Right lobe of liver (tissue), 6 donors: ENCODE measurements around the gene GIT2. TPM values are rescaled to one million over a fixed set of nuclear protein-coding genes. Genes with fewer than 3 reads are reported as not detected.
"Not testable (repeated sequence)": the region's sequence is repeated elsewhere in the genome, so short reads cannot be mapped to it uniquely, and the experiment has no call there.

Source experiments
- ATAC-seq, 4 donors: fragments of 200-7000 bp; cut with Tn5 transposase; one replicate each; pipeline ENCODE4 v1.9.1; 2020; ENCODE audit warnings: mild to moderate bottlenecking in 4 of 4, moderate library complexity in 4 of 4
- DNase-seq, 3 donors: peaks; one replicate each; pipeline ENCODE4 v3.0.0-alpha.2; 2020
- H3K27ac ChIP-seq, 3 donors: fragments of 200-600 bp; one replicate each; pipeline ENCODE4 v1.8.0; 2022
- H3K27me3 ChIP-seq, 2 donors: fragments of 200-600 bp; one replicate each; pipeline ENCODE4 v1.8.0; 2022
- H3K36me3 ChIP-seq, 4 donors: fragments of 200-600 bp; sonication (generic) in 1 of 4; one replicate each; pipeline versions ENCODE4 v1.5.1 to v1.8.0; 2017 to 2022; ENCODE audit warnings: control low read depth in 1 of 4
- H3K4me1 ChIP-seq, 4 donors: fragments of 200-600 bp; sonication (generic) in 1 of 4; one replicate each; pipeline versions ENCODE4 v1.5.1 to v1.8.0; 2017 to 2022; ENCODE audit warnings: control low read depth in 1 of 4
- H3K4me3 ChIP-seq, 3 donors: fragments of 200-600 bp; one replicate each; pipeline ENCODE4 v1.8.0; 2022
- H3K9me3 ChIP-seq, 4 donors: fragments of 200-600 bp; sonication (generic) in 1 of 4; one replicate each; pipeline versions ENCODE4 v1.5.1 to v1.8.0; 2017 to 2022; ENCODE audit warnings: control low read depth in 1 of 4
- CTCF ChIP-seq, 4 donors: fragments of 200-600 bp in 3 of 4; fragments of 450-650 bp in 1 of 4; IDR thresholded peaks; one replicate each; pipeline versions ENCODE4 v1.5.1 to v1.8.0; 2016 to 2022; ENCODE audit warnings: antibody characterized with exemption in 4 of 4, mild to moderate bottlenecking in 2 of 4
- POLR2A ChIP-seq: fragments of 450-650 bp; IDR thresholded peaks from one replicate; pipeline ENCODE4 v1.6.1; 2017; ENCODE audit warnings: antibody characterized with exemption, mild to moderate bottlenecking
- WGBS: methylation state at CpG from one replicate; pipeline ENCODE4 v1.1.6; 2018; ENCODE audit warnings: low coverage, low lambda C conversion rate; ENCODE audit not compliant: insufficient coverage; ENCODE audit errors: missing lambda C conversion rate; 5-methylcytosine and 5-hydroxymethylcytosine counted together
- intact Hi-C, 2 donors: fragments of 100-400 bp; cut with DNase I; formaldehyde crosslinking; loops; one replicate each; pipeline versions ENCODE4 v1.11.2 to v1.14.1; 2022
- total RNA-seq, 6 experiments: library from RNA; depleted of rRNA in 2 of 6; stranded (reverse); fragments of >200 nt in 2 of 6; fragmentation: NEBNext Ultra II Directional in 3 of 6; extraction: Animal tissue kit (Norgen Biotek cat#: 25700) in 3 of 6; gene quantifications; one replicate each; pipeline versions ENCODE4 v1.1.0 to v1.2.4, GENCODE V29; 2016 to 2023
- donor health status: DM: no; HTN: yes; CAD: no.
- donor health status: DM: no; HTN: no; CAD: no.
- donor health status: DM: no; HTN: no; CAD: no.
- donor health status: DM: no; HTN: yes; CAD: no.
- donor health status: DM: no; HTN: yes; CAD: no.

GIT2 gene
- total RNA-seq, 6 experiments from 2014 or later = 13.3 to 24.8 (median 16.8) TPM

GRCh38 chr12:109931143-109931542 lies 65.0 kb downstream of the GIT2 start:
- H3K27ac ChIP-seq = no peak overlapping the region
- no peak for ATAC-seq

GRCh38 chr12:109930028-109930800 lies 66.0 kb downstream of the GIT2 start:
- H3K4me3 ChIP-seq = no peak overlapping the region
- H3K9me3 ChIP-seq = no peaks in the 10 kb centered on the region
- ATAC-seq (no peak), DNase-seq (no peak)
- TF ChIP-seq CTCF (IDR thresholded peaks at IDR 0.05) = no peak
- TF ChIP-seq POLR2A = no peak
- H3K27ac ChIP-seq = no peak overlapping the region
- no peaks in the 10 kb centered on the region for H3K27me3 ChIP-seq
- 59% methylated on average over 9 of the region's 16 CpGs for WGBS
- H3K4me1 ChIP-seq = no peaks in the 10 kb centered on the region
- intact Hi-C loops = no loop called here
- peaks cover 8 to 48% (median 22%) of the 10 kb centered on the region in 4 donors for H3K36me3 ChIP-seq

More at GRCh38 chr12:109931143-109931542, 65.0 kb downstream of the GIT2 start:
- TF ChIP-seq POLR2A = no peak
- TF ChIP-seq CTCF (IDR thresholded peaks at IDR 0.05) = no peak
- intact Hi-C loops = no loop called here
- peaks cover 8 to 55% (median 22%) of the 10 kb centered on the region in 4 donors for H3K36me3 ChIP-seq
- no peak overlapping the region for H3K4me3 ChIP-seq
- peak in 1 of 3 donors; percentile 39 for DNase-seq
- no peaks in the 10 kb centered on the region for H3K9me3 ChIP-seq
- no peaks in the 10 kb centered on the region for H3K4me1 ChIP-seq
- 100% methylated on average over 2 of the region's 5 CpGs for WGBS
- H3K27me3 ChIP-seq = no peaks in the 10 kb centered on the region

DNA sequence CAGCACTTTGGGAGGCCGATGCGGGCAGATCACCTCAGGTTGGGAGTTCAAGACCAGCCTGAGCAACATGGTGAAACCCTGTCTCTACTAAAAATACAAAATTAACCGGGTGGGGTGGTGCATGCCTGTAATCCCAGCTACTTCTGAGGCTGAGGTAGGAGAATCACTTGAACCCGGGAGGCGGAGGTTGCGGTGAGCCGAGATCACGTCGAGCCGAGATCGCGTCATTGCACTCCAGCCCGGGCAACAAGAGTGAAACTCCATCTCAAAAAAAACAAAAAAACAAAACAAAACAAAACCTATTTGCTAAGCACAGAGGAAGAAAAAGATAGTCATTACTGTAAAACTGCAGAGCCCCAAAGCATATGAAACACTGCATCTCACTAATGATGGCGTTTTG lies 66.8 kb downstream of the GIT2 start:
- intact Hi-C loops = not testable (repeated sequence)

GRCh38 chr12:109928058-109928656 lies 68.0 kb downstream of the GIT2 start:
- H3K27ac ChIP-seq = no peak overlapping the region
- peaks cover 8 to 30% (median 17%) of the 10 kb centered on the region in 4 donors for H3K36me3 ChIP-seq
- H3K4me1 ChIP-seq = no peaks in the 10 kb centered on the region
- DNase-seq (no peak), ATAC-seq (no peak)
- TF ChIP-seq POLR2A (no peak), CTCF (IDR thresholded peaks at IDR 0.05) (no peak)
- no peak overlapping the region for H3K4me3 ChIP-seq
- intact Hi-C loops = no loop called here
- no peaks in the 10 kb centered on the region for H3K9me3 ChIP-seq
- 68% methylated on average over 6 of the region's 12 CpGs for WGBS
- no peaks in the 10 kb centered on the region for H3K27me3 ChIP-seq

More for the DNA sequence above, 66.8 kb downstream of the GIT2 start:
- not testable (repeated sequence) for H3K27ac ChIP-seq, H3K27me3 ChIP-seq, H3K9me3 ChIP-seq, H3K4me1 ChIP-seq, DNase-seq, H3K4me3 ChIP-seq, ATAC-seq
- peaks cover 8 to 42% (median 22%) of the 10 kb centered on the region in 4 donors for H3K36me3 ChIP-seq
- WGBS = 92% methylated on average over 13 of the region's 14 CpGs

DNA sequence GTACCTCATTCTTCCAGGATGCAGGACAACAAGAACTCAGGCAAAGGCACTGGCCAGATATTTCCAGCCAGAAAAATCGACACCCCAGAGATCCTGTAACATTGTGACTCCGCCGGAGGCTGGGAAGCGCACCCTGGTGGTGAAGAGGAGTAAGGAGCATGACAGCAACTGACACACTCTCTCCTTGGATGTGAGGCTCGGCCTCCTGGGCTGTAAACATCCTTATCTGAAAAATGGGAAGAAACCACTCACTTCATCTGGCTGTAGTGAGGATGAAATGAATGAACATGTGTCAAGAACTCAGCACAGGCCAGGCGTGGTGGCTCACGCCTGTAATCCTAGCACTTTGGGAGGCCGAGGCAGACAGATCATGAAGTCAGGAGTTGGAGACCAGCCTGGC lies 68.5 kb downstream of the GIT2 start:
- H3K9me3 ChIP-seq = no peaks in the 10 kb centered on the region
- intact Hi-C loops = no loop called here
- TF ChIP-seq CTCF (IDR thresholded peaks at IDR 0.05) (peak; percentile 55 to 66 (median 60)), POLR2A (no peak)
- H3K4me3 ChIP-seq = no peak overlapping the region
- DNase-seq (no peak), ATAC-seq (peak; percentile 78 to 82 (median 78))
- no peak overlapping the region for H3K27ac ChIP-seq
- no peaks in the 10 kb centered on the region for H3K4me1 ChIP-seq
- 51% methylated on average over 6 of the region's 8 CpGs for WGBS
- no peaks in the 10 kb centered on the region for H3K27me3 ChIP-seq
- H3K36me3 ChIP-seq = peaks cover 7 to 25% (median 17%) of the 10 kb centered on the region in 4 donors
